Measurements from ENCODE around the gene CDK19. TPM values are rescaled to one million over a fixed set of nuclear protein-coding genes. Genes with fewer than 3 reads are reported as not detected.

CDK19 gene
- polyA plus RNA-seq, 1 donor from 2014 or later: 40.7 TPM

GRCh38 chr6:110731898-110732297 is 83.4 kb downstream of the CDK19 start:
- no peak overlapping the region for H3K4me3 ChIP-seq (ENCODE audit: low read length)
- no peak overlapping the region for H3K4me2 ChIP-seq (ENCODE audit: low read length)
- no peak overlapping the region for H3K27ac ChIP-seq (ENCODE audit: low read length)
- no peaks in the 10 kb centered on the region for H3K79me2 ChIP-seq (replicated peaks; ENCODE audit: insufficient read depth, low read length)
- H3F3A ChIP-seq (ENCODE audit: insufficient read depth, low read length, poor library complexity, severe bottlenecking): no peaks in the 10 kb centered on the region
- TF ChIP-seq EZH2 (IDR thresholded peaks at IDR 0.05; ENCODE audit: borderline replicate concordance, insufficient read depth, low read length, poor library complexity, severe bottlenecking) (no peak), MXI1 (conservative IDR thresholded peaks at IDR 0.05; ENCODE audit: poor library complexity, severe bottlenecking) (no peak), EP300 (conservative IDR thresholded peaks at IDR 0.05; ENCODE audit: poor library complexity, severe bottlenecking) (no peak), RAD21 (conservative IDR thresholded peaks at IDR 0.05) (no peak), REST (IDR thresholded peaks at IDR 0.05; ENCODE audit: borderline replicate concordance) (no peak), CTCF (IDR thresholded peaks at IDR 0.05; ENCODE audit: poor library complexity, severe bottlenecking) (no peak), SMC3 (conservative IDR thresholded peaks at IDR 0.05; ENCODE audit: poor library complexity) (no peak), TAF1 (IDR thresholded peaks at IDR 0.05; ENCODE audit: low read depth) (no peak), POLR2AphosphoS5 (IDR thresholded peaks at IDR 0.05) (no peak)
- H3K27me3 ChIP-seq (ENCODE audit: insufficient read depth, low read depth, low read length): no peaks in the 10 kb centered on the region
- H3K9ac ChIP-seq (ENCODE audit: low read length): no peak overlapping the region
- H3K9me2 ChIP-seq (ENCODE audit: insufficient read depth, low read length): no peaks in the 10 kb centered on the region
- H3K9me3 ChIP-seq (ENCODE audit: low read length): no peaks in the 10 kb centered on the region
- no peak overlapping the region for H2AFZ ChIP-seq (ENCODE audit: low read depth, low read length)
- H4K20me1 ChIP-seq (ENCODE audit: insufficient read depth): no peaks in the 10 kb centered on the region
- H3K36me3 ChIP-seq (ENCODE audit: insufficient read depth, low read length): no peaks in the 10 kb centered on the region

GRCh38 chr6:110731196-110731595 is 84.1 kb downstream of the CDK19 start:
- Histone ChIP-seq H3K9me2 (ENCODE audit: insufficient read depth, low read length) (no peaks in the 10 kb centered on the region), H3F3A (ENCODE audit: insufficient read depth, low read length, poor library complexity, severe bottlenecking) (no peaks in the 10 kb centered on the region), H2AFZ (ENCODE audit: low read depth, low read length) (no peak overlapping the region), H3K9ac (ENCODE audit: low read length) (no peak overlapping the region), H3K27me3 (ENCODE audit: insufficient read depth, low read depth, low read length) (no peaks in the 10 kb centered on the region), H3K27ac (ENCODE audit: low read length) (no peak overlapping the region), H3K9me3 (ENCODE audit: low read length) (no peaks in the 10 kb centered on the region), H3K36me3 (ENCODE audit: insufficient read depth, low read length) (no peaks in the 10 kb centered on the region), H3K4me2 (ENCODE audit: low read length) (no peak overlapping the region), H4K20me1 (ENCODE audit: insufficient read depth) (no peaks in the 10 kb centered on the region), H3K79me2 (replicated peaks; ENCODE audit: insufficient read depth, low read length) (no peaks in the 10 kb centered on the region), H3K4me3 (ENCODE audit: low read length) (no peak overlapping the region)
- TF ChIP-seq TAF1 (IDR thresholded peaks at IDR 0.05; ENCODE audit: low read depth): no peak
- no peak for TF ChIP-seq RAD21 (conservative IDR thresholded peaks at IDR 0.05)
- TF ChIP-seq SMC3 (conservative IDR thresholded peaks at IDR 0.05; ENCODE audit: poor library complexity): no peak
- TF ChIP-seq POLR2AphosphoS5 (IDR thresholded peaks at IDR 0.05): no peak
- TF ChIP-seq MXI1 (conservative IDR thresholded peaks at IDR 0.05; ENCODE audit: poor library complexity, severe bottlenecking): no peak
- TF ChIP-seq EZH2 (IDR thresholded peaks at IDR 0.05; ENCODE audit: borderline replicate concordance, insufficient read depth, low read length, poor library complexity, severe bottlenecking): no peak
- TF ChIP-seq REST (IDR thresholded peaks at IDR 0.05; ENCODE audit: borderline replicate concordance): no peak
- no peak for TF ChIP-seq EP300 (conservative IDR thresholded peaks at IDR 0.05; ENCODE audit: poor library complexity, severe bottlenecking)
- TF ChIP-seq CTCF (IDR thresholded peaks at IDR 0.05; ENCODE audit: poor library complexity, severe bottlenecking): no peak

All from neural cell (in vitro differentiated cells).